DMS79 (cell line): Measurements from ENCODE around the gene DSCAML1.
"Not testable (repeated sequence)": the region's sequence is repeated elsewhere in the genome, so short reads cannot be mapped to it uniquely, and the experiment has no call there.

ENCODE experiments used
- DNase-seq: peaks from one replicate; lab custom pipeline; 2025; lab: John Stamatoyannopoulos, UW

The DSCAML1 gene

DNA sequence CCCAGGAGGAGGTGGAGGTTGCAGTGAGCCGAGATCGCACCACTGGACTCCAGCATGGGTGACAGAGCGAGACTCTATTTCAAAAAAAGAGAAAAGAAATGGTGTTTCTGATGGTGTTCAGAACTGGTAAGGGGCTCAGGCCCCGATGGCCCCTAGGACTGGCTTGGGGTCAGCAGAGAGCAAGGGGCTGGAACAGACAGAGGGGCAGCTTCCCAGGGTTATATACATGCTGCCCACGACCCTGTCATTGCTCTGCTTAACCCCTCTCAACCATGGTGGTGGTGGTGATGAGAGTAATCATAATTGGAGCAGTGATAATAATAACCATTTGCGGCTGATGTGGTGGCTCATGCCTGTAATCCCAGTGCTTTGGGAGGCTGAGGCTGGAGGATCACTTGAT lies 390.0 kb downstream of the DSCAML1 start:
- no peak for DNase-seq

DNA sequence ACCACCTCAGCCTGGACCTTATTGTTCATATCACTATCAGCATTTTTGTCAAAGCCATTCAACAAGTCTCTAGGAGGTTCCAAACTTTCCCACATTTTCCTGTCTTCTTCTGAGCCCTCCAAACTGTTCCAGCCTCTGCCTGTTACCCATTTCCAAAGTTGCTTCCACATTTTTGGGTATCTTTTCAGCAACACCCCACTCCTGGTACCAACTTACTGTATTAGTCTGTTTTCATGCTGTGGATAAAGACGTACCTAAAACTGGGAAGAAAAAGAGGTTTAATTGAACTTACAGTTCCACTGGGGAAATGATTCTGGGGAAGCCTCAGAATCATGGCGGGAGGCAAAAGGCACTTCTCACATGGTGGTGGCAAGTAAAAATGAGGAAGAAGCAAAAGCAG lies 391.1 kb downstream of the DSCAML1 start:
- not testable (repeated sequence) for DNase-seq

DNA sequence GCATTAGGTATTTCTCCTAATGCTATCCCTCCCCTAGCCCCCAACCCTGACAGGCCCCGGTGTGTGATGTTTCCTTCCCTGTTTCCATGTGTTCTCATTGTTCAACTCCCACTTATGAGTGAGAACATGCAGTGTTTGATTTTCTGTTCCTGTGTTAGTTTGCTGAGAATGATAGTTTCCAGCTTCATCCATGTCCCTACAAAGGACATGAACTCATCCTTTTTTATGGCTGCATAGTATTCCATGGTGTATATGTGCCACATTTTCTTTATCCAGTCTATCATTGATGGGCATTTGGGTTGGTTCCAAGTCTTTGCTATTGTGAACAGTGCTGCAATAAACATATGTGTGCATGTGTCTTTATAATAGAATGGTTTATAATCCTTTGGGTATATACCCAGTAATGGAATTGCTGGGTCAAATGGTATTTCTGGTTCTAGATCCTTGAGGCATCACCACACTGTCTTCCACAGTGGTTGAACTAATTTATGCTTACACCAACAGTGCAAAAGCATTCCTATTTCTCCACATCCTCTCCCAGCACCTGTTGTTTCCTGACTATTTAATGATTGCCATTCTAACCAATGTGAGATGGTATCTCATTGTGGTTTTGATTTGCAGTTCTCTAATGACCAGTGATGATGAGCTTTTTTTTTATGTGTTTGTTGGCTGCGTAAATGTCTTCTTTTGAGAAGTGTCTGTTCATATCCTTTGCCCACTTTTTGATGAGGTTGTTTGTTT lies 397.7 kb downstream of the DSCAML1 start:
- not testable (repeated sequence) for DNase-seq

DNA sequence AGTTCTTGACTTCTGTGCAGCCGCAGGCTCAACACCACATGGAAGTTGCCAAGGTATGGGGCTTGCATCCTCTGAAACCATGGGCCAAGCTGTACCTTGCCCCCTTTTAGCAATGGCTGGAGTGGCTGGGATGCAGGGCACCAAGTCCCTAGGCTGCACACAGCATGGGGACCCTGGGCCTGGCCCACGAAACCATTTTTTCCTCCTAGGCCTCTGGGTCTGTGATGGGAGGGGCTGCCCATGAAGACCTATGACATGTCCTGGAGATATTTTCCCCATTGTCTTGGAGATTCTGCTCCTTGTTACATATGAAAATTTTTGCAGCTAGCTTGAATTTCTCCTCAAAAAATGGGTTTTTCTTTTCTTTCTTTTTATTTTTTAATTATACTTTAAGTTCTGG lies 398.4 kb downstream of the DSCAML1 start:
- not testable (repeated sequence) for DNase-seq

DNA sequence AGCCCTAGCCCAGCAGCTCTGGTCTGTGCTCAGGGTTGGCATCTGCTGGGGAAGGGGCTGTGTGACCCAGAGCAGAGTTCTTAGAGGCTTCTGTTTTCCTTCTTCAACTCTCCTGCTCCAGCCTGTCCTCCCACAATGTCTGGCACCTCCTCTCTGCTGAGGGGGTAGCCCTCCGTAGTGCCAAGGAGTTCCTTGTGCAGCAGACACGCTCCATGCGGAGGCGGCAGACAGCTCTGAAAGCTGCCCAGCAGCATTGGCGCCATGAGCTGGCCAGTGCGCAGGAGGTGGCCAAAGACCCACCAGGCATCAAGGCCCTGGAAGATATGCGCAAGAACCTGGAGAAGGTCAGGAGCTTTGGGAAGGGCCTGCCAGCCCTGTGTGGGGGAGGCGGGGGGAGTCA lies 400.0 kb downstream of the DSCAML1 start:
- DNase-seq, result no peak

DNA sequence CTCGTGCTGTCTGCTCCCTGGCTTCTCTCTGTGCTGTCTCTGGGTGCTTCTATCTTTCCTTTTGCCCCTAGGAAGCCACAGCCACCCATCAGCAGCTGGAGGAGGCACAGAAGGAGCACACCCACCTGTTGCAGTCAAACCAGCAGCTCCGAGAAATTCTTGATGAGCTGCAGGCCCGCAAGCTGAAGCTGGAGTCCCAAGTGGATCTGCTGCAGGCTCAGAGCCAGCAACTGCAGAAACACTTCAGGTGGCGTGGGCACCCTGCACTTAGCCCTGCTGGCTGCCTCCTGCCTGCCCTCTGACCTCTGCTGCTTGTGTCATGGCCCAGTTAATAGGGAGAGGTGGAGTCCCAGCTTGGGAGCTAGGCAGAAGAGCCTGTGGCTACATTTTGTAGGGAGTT lies 401.5 kb downstream of the DSCAML1 start:
- DNase-seq, result no peak

DNA sequence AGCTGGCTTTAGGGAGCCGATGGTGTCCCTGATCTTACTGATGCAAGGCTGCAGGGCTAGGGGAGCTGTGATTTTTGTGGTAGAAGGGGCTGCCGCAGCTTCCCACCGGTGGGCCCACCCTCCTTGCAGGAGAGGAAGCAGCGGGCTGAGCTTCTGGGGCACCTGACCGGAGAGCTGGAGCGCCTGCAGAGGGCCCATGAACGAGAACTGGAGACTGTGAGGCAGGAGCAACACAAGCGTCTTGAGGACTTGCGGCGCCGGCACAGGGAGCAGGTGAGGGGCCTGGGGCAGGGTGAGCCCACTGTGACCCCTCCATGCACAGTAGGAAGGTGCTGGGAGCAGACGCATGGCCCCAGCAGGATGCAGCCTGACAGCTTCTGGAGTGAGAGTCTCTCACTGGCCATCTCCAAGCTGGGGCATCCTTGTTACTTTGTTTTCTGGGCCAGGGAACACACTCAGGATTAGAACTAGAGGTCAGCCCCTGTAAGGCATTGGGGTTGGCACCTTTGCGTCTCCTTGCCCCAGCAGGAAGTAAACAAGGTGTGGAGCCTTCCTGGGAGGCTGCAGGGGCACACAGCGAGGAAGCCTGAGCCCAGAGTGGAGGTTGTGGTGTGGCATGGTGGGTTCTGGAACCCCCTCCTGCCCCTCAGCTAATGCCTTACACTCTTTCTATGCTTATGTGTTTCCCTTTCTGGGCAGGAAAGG lies 402.6 kb downstream of the DSCAML1 start:
- no peak for DNase-seq

DNA sequence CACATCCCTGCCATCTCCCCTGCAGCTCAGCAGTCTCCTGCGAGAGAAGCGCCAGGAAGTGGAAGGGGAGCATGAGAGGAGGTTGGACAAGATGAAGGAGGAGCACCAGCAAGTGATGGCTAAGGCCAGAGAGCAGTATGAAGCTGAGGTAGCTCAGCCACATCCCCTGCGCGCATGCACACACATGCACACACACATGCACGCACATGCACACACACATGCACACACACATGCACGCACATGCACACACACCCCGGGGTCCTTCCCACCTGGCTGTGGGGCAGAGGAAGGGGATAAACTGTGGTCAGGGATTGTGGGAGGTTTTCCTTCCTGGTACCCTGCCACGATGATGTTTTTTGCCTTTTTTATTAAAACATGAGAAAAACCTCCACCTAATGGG lies 404.0 kb downstream of the DSCAML1 start:
- no peak for DNase-seq

DNA sequence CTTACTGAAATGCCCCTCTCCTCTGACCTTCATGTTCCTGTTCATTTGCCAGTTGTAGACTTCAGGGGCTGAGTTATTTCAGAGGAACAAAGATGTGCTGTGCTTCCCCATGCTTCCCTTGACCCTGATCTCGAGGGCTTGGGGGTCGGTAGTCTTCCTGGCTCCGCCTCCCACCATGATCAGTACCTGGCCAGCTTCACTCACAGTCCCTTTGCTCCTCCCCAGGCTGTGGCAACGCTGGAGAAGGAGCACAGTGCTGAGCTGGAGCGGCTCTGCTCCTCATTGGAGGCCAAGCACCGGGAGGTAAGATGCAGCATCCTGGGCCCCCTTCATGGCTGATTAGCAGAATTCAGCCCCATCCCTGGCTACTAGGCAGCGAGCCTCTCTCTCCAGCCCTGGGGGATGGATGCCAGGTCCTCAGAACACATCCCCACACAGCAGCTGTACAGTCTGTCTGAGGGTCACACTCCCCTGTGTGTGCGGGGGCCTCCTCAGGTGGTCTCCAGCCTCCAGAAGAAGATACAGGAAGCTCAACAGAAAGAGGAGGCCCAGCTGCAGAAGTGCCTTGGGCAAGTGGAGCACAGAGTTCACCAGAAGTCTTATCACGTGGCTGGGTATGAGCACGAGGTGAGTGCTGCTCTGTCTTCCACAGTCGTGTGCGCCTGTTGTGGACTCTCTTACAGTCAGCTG lies 404.9 kb downstream of the DSCAML1 start:
- DNase-seq, result no peak

DNA sequence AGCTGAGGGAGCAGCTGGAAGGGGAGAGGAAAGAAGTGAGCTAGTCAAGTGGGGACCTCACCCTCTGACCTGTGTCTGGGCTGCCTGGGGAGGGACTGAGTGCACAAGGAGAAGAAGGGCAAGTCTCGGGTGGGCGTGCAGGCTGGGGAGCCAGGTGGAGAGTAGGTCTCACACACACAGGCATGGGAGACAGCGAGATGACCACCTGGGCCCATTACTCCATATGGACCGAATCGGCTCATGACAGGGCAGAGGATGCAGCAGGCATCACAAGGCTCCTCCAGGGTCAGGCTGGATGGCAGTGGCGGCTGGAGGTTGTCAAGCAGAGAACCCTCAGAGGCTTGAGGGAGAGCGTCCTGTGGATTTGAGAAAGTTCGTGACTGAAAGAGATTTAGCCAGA lies 405.8 kb downstream of the DSCAML1 start:
- DNase-seq, result no peak

DNA sequence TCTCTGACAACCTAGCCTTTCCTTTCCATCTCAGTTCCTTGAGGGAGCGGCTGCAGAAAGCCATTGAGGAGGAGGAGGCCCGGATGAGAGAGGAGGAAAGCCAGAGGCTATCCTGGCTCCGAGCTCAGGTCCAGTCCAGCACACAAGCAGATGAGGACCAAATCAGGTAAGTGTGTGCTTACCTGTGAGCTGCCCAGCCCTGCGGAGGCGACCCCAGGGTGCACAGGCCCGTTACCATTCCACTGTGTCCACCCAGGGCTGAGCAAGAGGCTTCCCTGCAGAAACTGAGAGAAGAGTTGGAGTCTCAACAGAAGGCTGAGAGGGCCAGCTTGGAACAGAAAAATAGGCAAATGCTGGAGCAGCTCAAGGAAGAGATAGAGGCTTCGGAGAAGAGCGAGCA lies 406.3 kb downstream of the DSCAML1 start:
- no peak for DNase-seq

DNA sequence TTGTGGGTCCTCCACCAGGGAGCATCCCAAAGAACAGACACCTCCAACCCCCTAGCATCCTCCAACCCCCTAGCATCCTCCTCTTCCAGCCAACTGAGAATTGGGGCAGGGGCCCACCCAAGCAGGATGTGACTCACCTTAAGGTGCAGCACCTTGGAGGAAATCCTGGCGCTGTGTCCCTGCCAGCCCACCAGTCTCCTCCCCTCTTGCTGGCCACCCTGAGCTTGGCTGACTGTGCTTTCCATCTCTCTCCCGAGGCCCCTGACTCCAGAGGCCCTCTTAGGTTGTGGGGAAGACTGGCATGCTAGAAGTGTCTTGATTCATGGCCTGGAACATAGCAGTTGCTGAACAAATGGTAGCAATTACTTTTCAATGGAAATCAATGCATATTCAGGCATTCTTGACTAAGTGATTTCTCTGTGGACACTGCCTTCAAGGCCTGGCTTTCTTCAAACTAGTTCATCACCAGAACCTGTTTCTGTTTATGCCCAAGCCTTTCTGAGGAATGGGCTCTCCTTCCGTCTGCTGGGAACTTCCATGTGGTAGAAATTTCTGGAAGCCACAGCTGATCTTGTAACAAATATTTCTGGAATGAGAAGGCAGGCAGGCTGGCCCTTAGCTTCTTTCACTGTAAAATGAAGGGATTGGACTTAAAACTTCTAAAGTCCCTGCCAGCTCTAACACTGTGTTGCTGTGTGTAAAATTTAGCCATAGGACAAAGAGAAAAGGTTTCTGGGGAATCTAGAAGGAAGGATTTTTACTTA lies 408.8 kb downstream of the DSCAML1 start:
- DNase-seq, result no peak

DNA sequence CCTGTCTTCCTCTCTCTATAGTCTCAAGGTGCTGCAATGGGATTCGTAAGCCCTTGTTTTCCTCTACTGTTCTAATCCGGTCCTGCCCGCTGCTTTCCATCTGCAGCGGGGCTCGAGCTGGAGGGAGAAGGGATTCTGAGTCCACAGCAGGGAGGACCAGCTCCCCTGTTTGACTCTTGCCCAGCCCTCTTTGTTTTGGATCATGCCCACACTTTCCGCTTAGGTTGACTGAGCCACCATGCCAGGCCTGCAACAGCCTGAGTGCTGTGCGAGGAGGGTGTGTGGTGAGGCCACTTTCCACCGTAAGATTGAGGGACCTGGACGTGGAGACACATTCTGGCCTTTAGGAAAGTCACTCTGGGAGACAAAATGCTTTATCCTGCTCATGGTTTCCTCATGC lies 411.1 kb downstream of the DSCAML1 start:
- DNase-seq, result no peak

DNA sequence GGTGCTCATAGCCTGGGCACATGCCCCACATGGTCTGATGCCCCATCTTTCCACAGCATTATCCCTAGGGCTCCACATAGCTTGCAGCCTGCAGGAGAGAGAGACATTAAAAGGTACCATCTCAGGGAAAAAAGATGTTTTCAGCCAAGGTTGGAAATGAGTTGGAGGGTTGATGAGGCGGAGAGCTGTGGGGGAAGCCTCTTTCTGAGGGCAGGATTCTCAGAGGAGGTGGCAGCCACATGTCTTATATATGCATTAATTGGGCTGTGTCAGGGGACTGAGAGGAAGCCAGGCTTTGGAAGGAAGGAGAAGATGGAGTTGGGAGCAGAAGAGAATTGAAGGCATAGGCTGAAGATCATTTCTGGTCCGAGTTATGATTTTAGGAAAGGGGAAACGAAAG lies 411.5 kb downstream of the DSCAML1 start:
- no peak for DNase-seq

DNA sequence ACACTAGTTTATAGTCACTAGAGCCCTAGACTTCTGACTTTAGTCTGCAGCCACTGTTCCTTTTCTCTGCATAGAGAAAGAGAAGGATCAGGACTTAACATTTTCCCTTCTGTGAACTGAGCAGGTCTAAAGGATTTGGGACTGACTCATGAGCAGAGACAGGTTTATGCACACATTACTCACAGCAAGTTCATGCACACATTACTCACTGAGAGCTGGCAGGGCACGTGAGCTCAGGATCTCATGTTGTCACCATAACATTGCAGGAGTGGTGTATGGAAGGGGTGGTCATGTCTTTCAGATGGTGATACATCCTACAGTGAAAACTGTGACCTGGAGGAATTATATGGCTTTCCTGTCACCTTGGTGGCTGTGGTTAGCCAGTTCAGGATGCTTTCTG lies 413.0 kb downstream of the DSCAML1 start:
- DNase-seq, result no peak

DNA sequence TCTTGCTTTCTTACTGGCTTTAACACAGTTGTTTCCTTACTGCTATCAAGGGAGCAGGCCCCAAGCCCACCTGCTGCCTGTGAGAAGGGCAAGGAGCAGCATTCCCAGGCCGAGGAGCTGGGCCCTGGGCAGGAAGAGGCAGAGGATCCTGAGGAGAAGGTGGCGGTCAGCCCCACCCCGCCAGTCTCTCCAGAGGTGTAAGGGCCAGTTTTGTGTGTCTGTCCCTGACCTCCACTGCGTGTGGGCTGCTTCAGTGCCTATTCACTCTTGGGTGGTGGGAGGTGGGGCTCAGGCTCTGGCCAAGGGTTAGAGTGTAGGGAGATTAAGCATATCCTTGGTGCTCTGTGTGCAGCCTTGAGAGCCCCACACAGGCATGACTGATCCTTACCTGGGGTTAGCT lies 414.3 kb downstream of the DSCAML1 start:
- no peak for DNase-seq

DNA sequence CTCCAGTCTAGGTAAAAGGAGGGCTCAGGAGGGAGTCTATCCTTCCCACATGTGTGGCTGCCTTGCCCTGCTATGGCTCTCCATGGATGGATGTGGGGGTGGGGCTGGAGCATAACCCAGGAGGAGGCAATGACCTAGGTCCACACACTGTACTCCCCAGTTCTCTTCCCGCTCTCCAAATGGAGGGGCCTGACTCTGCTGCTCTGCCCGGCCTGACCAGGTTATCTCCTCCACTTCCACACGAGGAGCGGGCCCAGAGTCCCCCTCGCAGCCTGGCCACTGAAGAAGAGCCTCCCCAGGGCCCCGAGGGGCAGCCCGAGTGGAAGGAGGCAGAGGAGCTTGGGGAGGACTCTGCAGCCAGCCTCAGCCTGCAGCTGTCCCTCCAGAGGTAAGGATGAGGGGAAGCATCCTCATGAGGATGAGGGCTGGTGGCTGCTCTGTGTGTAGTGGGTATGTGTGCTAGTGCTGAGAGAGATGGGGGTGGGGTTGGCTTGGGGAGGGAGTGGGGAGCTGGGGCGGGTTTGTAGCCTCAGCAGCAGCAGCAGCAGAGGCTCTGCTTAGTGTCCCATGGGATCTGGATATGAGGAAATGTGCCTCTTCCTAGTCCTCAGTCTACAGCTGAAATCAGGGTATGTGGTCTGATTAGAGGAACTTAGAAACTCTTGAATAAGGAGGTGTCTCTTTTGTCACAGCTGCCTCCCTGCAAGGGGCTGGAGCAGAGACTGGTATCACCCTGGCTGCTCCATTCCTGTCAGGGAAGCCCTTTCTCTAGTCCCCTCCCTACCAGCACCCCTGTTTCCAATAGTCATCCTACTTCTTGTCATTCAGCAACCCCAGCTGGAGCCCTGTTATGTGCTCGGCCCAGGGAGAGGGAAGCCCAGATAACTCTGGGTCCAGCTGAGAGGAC lies 415.3 kb downstream of the DSCAML1 start:
- no peak for DNase-seq

DNA sequence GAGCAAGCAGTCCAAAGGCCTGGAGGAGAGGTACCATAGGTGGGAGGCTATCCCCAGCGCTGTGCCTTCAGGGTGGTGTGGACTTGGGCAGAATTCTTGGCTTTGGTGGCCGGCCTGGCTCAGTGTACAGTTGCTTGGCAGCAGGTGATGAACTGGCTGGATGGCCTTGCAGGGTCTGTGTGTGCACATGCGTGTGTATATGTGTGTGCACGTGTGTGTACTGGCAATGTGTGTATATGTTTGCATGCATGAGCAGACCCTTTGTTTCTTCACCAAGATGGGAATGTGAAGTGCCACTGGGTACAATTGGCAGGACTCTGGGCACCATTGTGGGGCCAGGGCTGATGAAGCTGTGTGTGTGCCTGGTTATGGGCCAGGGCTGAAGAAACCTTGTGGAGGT lies 416.3 kb downstream of the DSCAML1 start:
- no peak for DNase-seq

DNA sequence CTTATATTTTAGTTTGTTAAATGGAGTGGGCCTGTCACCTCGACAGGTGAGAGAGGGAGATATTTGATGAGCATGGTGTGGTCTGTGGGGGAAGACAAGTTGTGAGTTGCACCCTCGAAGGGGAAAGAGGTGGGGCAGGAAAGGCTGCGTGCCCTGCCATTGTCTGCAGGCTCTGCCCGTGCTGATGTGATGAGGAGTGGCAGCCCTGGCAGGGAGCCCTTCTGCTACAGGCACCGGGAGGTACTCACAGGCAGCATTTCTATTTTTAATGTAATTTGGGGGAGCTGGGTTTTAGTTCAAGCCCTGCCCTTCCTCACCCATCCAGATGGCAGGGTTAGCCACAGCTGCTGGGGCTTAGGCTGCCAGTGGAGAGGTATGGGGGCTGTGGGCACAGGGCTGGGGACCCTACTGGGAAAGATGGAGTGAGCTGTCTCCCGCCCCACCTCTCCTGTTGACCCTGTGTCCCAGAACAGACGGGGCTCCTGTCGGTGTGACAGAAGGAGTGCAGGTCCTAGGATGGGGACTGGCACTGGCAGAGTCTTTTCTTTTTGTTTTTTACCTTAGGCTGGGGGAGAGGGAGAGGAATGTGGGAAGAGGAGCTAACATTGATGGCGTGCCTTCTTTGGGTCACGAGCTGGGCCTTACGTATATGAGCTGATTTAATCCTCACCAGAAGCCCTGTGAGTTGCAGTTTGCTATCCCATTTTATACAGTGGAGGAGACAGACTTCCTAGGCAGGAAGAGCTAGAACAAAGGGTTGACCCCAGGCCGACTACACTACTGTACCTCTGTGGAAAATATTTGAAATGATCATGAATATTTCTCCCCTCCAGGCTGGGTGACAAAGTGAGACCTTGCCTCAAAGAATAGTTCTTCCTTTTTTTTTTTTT lies 417.8 kb downstream of the DSCAML1 start:
- DNase-seq, result no peak
